CD14-positive monocyte (primary cell): ENCODE measurements around the gene KPRP. TPM values are rescaled to one million over a fixed set of nuclear protein-coding genes. Genes with fewer than 3 reads are reported as not detected.

ENCODE experiments used
- DNase-seq, 3 donors: peaks; one replicate each; pipeline ENCODE4 v3.0.0-alpha.2; 2011 to 2022
- H2AFZ ChIP-seq: 2 replicates; pipeline ENCODE4 v1.6.0; 2012; ENCODE audit warnings: mild to moderate bottlenecking, low read depth, low read length, inconsistent platforms; ENCODE audit not compliant: insufficient read depth, poor library complexity, severe bottlenecking
- H3K27ac ChIP-seq, 2 donors: 1 replicate in 1 of 2; 2 replicates in 1 of 2; pipeline ENCODE4 v1.5.1; 2012 to 2013; ENCODE audit warnings: low read length in 2 of 2, control low read depth in 1 of 2, inconsistent platforms in 1 of 2, low read depth in 1 of 2, mild to moderate bottlenecking in 1 of 2
- H3K27me3 ChIP-seq, 2 donors: one replicate each; pipeline versions ENCODE4 v1.6.0 to v1.6.1; 2011 to 2013; ENCODE audit warnings: low read length in 2 of 2; ENCODE audit not compliant: control insufficient read depth in 2 of 2, insufficient read depth in 2 of 2
- H3K36me3 ChIP-seq, 2 donors: replicated peaks in 1 of 2; 1 replicate in 1 of 2; 2 replicates in 1 of 2; pipeline versions ENCODE4 v1.5.1 to v1.6.1; 2012 to 2013; ENCODE audit warnings: low read length in 2 of 2, control low read depth in 1 of 2, inconsistent platforms in 1 of 2, mild to moderate bottlenecking in 1 of 2; ENCODE audit not compliant: insufficient read depth in 2 of 2, control insufficient read depth in 1 of 2
- H3K4me1 ChIP-seq, 2 donors: 1 replicate in 1 of 2; 2 replicates in 1 of 2; pipeline versions ENCODE4 v1.5.1 to v1.6.1; 2012 to 2013; ENCODE audit warnings: low read length in 2 of 2, control low read depth in 1 of 2, inconsistent platforms in 1 of 2, mild to moderate bottlenecking in 1 of 2, moderate library complexity in 1 of 2; ENCODE audit not compliant: insufficient read depth in 2 of 2, control insufficient read depth in 1 of 2
- H3K4me2 ChIP-seq: replicated peaks from 2 replicates; pipeline ENCODE3; 2012; ENCODE audit warnings: low read length, moderate library complexity, mild to moderate bottlenecking; ENCODE audit not compliant: poor library complexity, severe bottlenecking; ENCODE audit errors: extremely low read depth
- H3K4me3 ChIP-seq, 3 experiments: fragments of 200-600 bp in 1 of 3; sonication (generic) in 1 of 3; replicated peaks in 1 of 3; 1 replicate in 2 of 3; 2 replicates in 1 of 3; pipeline ENCODE4 v1.5.1; 2011 to 2013; ENCODE audit warnings: low read length in 3 of 3, mild to moderate bottlenecking in 3 of 3, control low read depth in 2 of 3, low read depth in 2 of 3, inconsistent platforms in 1 of 3, moderate library complexity in 1 of 3
- H3K79me2 ChIP-seq: 2 replicates; pipeline ENCODE4 v1.6.0; 2012; ENCODE audit warnings: mild to moderate bottlenecking, control low read depth, inconsistent platforms, low read length, moderate library complexity; ENCODE audit not compliant: insufficient read depth
- H3K9ac ChIP-seq: 2 replicates; pipeline ENCODE4 v1.6.0; 2017; ENCODE audit warnings: low read length, mild to moderate bottlenecking; ENCODE audit not compliant: insufficient read depth, poor library complexity, severe bottlenecking
- H3K9me3 ChIP-seq, 2 donors: replicated peaks in 1 of 2; 1 replicate in 1 of 2; 2 replicates in 1 of 2; pipeline versions ENCODE4 v1.5.1 to v1.6.1; 2012 to 2013; ENCODE audit warnings: low read length in 2 of 2, control low read depth in 1 of 2; ENCODE audit not compliant: control insufficient read depth in 1 of 2, insufficient read depth in 1 of 2
- H4K20me1 ChIP-seq: 2 replicates; pipeline ENCODE4 v1.6.0; 2012; ENCODE audit warnings: mild to moderate bottlenecking, low read length, control low read depth, moderate library complexity; ENCODE audit not compliant: insufficient read depth
- H3K27ac Mint-ChIP-seq, 7 donors: one replicate each; pipeline ENCODE4 v1.8.0; 2020; ENCODE audit warnings: mild to moderate bottlenecking in 7 of 7, mixed read lengths in 7 of 7, moderate library complexity in 6 of 7, inconsistent platforms in 2 of 7
- H3K27me3 Mint-ChIP-seq, 3 donors: one replicate each; pipeline ENCODE4 v1.8.0; 2021 to 2022; ENCODE audit warnings: low read depth in 3 of 3, mild to moderate bottlenecking in 3 of 3, mixed read lengths in 3 of 3, moderate library complexity in 3 of 3, inconsistent platforms in 1 of 3
- H3K36me3 Mint-ChIP-seq, 2 donors: one replicate each; pipeline ENCODE4 v1.8.0; 2020; ENCODE audit warnings: mixed read lengths in 2 of 2, inconsistent platforms in 1 of 2, mild to moderate bottlenecking in 1 of 2
- H3K4me1 Mint-ChIP-seq: one replicate; pipeline ENCODE4 v1.8.0; 2020; ENCODE audit warnings: mild to moderate bottlenecking, mixed read lengths
- H3K4me3 Mint-ChIP-seq, 2 donors: one replicate each; pipeline ENCODE4 v1.8.0; 2020; ENCODE audit warnings: mild to moderate bottlenecking in 2 of 2, mixed read lengths in 2 of 2, moderate library complexity in 1 of 2
- H3K9me3 Mint-ChIP-seq, 7 donors: one replicate each; pipeline ENCODE4 v1.8.0; 2020 to 2022; ENCODE audit warnings: mixed read lengths in 7 of 7, mild to moderate bottlenecking in 6 of 7, moderate library complexity in 6 of 7, inconsistent platforms in 2 of 7
- CTCF ChIP-seq: fragments of 200-600 bp; IDR thresholded peaks from one replicate; pipeline ENCODE4 v1.8.0; 2022; ENCODE audit warnings: antibody characterized with exemption, mild to moderate bottlenecking
- WGBS: methylation state at CpG from one replicate; pipeline ENCODE4 v1.1.5; 2013; ENCODE audit warnings: missing lambda C conversion rate; ENCODE audit not compliant: insufficient coverage; 5-methylcytosine and 5-hydroxymethylcytosine counted together
- intact Hi-C, 2 donors: fragments of 100-400 bp; cut with micrococcal nuclease; formaldehyde crosslinking; loops; one replicate each; pipeline versions ENCODE4 v1.15.0 to v1.15.1; 2023
- polyA plus RNA-seq, 3 donors: library from polyadenylated mRNA; depleted of rRNA in 1 of 3; unstranded in 2 of 3; stranded (reverse) in 1 of 3; fragments of 300-500 nt in 2 of 3; fragments of >200 nt in 1 of 3; fragmentation: Illumina TruSeq in 2 of 3; gene quantifications; 1 replicate in 2 of 3; 2 replicates in 1 of 3; pipeline ENCODE4 v1.2.3, GENCODE V29; 2012 to 2021

Gene KPRP
- polyA plus RNA-seq, 3 donors: not detected

- H3K36me3 Mint-ChIP-seq: no peaks in the 10 kb centered on the region
- no peak for DNase-seq
- no peak for TF ChIP-seq CTCF
- H3K27me3 ChIP-seq: no peaks in the 10 kb centered on the region
- H3K4me2 ChIP-seq: no peak overlapping the region
- no peaks in the 10 kb centered on the region for H3K9me3 Mint-ChIP-seq
- H3K4me1 ChIP-seq: no peaks in the 10 kb centered on the region
- peaks cover 3 to 13% (median 9%) of the 10 kb centered on the region in 3 donors for H3K27me3 Mint-ChIP-seq
- no peak overlapping the region for H3K9ac ChIP-seq
- H3K4me3 Mint-ChIP-seq: no peak overlapping the region
- no peak overlapping the region for H3K4me3 ChIP-seq
- intact Hi-C loops: no loop called here
- H3K9me3 ChIP-seq: no peaks in the 10 kb centered on the region
- no peak overlapping the region for H3K27ac Mint-ChIP-seq
- no peaks in the 10 kb centered on the region for H3K4me1 Mint-ChIP-seq
- H2AFZ ChIP-seq: no peak overlapping the region
- no peaks in the 10 kb centered on the region for H4K20me1 ChIP-seq
- no peaks in the 10 kb centered on the region for H3K36me3 ChIP-seq
- H3K27ac ChIP-seq: no peak overlapping the region
- no peaks in the 10 kb centered on the region for H3K79me2 ChIP-seq
These were observed 32.6 kb upstream of the KPRP start for GRCh38 chr1:152725261-152725660.

GRCh38 chr1:152728986-152729385 is 28.8 kb upstream of the KPRP start:
- Histone ChIP-seq H3K4me1 (no peaks in the 10 kb centered on the region), H3K27me3 (no peaks in the 10 kb centered on the region), H3K9ac (no peak overlapping the region), H3K9me3 (no peaks in the 10 kb centered on the region), H3K36me3 (no peaks in the 10 kb centered on the region), H2AFZ (no peak overlapping the region), H3K27ac (no peak overlapping the region), H3K79me2 (no peaks in the 10 kb centered on the region), H3K4me2 (no peak overlapping the region), H4K20me1 (no peaks in the 10 kb centered on the region), H3K4me3 (no peak overlapping the region)
- no peaks in the 10 kb centered on the region for H3K9me3 Mint-ChIP-seq
- H3K4me1 Mint-ChIP-seq: no peaks in the 10 kb centered on the region
- no peaks in the 10 kb centered on the region for H3K36me3 Mint-ChIP-seq
- peaks cover 2 to 11% (median 6%) of the 10 kb centered on the region in 3 donors for H3K27me3 Mint-ChIP-seq
- no peak for TF ChIP-seq CTCF
- intact Hi-C loops: no loop called here
- DNase-seq: no peak
- no CpG with 5 or more reads among the region's 1 CpG for WGBS
- H3K27ac Mint-ChIP-seq: no peak overlapping the region
- no peak overlapping the region for H3K4me3 Mint-ChIP-seq
